Measurements from ENCODE around the gene SAMD8.

Gene SAMD8

GRCh38 chr10:75111365-75111906, at the start of gene SAMD8:
SAMD8 (plus strand) TSS chr10:75111656; CDS start chr10:75150529, 38,873 bp downstream.
- DNase-seq, result peak; percentile 99

GRCh38 chr10:75061709-75062505, 49.5 kb upstream of the SAMD8 start:
- DNase-seq, result no peak

DNA sequence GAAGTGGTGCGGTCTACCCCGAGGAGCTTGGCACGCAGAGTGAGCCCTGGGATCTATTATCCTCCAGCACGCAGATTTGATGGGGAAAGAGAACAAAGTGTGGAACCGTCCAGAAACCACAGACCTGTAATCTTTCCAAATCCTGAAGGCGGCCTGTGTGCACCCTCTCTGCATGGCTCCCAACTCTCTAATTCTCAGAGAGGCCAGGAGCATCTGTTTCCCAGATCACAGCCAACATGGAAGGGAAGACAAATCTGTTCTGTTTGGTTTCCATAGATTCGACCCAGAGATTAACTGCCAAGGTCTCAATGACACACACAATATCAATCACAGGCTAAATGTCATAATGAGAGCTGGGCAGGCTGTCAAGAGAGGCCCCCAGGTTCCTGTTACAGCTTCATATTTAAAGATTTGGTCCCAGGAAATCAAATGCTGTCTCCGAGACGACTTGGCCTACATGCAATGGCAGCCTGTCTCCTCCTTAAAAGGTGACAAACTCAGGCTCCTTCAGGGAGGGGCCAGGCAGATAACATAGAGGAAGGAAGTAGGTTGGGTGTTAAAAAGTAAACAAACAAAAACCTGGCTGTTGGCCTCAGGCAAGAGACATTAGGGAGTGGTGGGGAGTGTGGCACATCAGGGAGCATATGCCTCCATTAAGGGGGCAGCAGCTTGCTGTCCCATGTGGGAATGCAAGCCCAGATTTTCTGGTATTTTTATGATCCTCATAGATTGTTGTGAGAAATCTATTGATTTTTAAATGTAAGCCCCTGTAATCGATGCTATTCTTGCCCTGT, 48.8 kb upstream of the SAMD8 start:
- no peak for DNase-seq

- no peak for DNase-seq
Observed at GRCh38 chr10:75063461-75064230, 47.8 kb upstream of the SAMD8 start.

DNA sequence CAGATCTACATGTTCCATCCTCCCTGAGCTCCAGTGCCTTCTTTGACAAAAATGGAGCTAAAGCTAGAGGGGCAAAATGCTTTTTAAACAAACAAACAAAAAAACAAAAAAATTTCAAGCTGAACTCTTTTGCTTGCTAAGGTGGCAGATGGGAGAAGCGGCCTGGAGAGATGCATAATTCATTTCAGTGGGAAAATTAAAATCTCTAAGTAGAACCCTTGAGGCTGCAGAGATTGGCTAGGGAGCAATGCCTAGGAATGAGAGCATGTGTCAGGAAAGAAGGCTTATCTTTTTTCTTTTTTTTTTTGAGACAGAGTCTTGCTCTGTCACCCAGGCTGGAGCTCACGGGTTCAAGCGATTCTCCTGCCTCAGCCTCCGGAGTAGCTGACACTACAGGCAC, 46.4 kb upstream of the SAMD8 start:
- no peak for DNase-seq

DNA sequence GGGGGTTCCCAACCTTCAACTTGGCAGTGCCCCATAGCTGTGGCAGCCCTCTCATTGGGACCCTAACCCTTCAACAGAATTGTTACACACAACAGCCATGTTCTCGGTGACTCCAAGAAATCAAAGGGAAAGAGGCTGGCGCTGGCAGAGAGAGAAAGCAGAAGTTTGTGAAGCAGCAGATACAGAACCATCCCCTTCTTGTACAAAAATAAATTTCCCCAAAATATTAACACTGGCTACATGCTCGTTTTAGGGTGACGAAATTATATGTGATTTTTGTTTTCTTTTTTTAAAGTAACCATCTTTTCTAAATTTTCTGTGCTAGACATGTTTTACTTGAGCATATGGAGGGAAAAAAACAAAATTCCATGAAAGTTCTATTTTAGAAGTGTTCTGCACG, 45.2 kb upstream of the SAMD8 start:
- DNase-seq, result no peak

GRCh38 chr10:75067272-75067671, 44.2 kb upstream of the SAMD8 start:
- no peak for DNase-seq

GRCh38 chr10:75068523-75068922, 42.9 kb upstream of the SAMD8 start:
- no peak for DNase-seq

DNA sequence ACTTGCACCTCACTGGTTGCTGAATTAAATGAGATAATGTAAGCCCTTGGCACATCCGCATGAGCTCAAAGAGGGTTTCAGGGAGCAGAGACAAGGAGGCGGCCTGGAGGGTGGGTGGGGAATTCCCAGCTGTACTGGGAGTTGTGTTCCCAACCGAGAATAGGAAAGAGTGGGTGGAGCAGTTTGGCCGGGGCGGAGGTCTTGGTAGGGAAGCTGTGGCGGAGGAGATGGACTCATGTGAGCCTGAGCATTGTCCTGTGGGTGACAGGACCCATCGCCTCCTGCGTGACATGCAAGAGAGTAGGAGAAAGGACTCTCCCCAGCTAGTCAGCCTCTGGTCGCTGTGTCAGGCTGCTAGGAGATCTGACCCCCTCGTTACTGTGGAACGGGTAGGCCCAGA, 41.0 kb upstream of the SAMD8 start:
- no peak for DNase-seq

GRCh38 chr10:75070961-75071428, 40.5 kb upstream of the SAMD8 start:
- no peak for DNase-seq

DNA sequence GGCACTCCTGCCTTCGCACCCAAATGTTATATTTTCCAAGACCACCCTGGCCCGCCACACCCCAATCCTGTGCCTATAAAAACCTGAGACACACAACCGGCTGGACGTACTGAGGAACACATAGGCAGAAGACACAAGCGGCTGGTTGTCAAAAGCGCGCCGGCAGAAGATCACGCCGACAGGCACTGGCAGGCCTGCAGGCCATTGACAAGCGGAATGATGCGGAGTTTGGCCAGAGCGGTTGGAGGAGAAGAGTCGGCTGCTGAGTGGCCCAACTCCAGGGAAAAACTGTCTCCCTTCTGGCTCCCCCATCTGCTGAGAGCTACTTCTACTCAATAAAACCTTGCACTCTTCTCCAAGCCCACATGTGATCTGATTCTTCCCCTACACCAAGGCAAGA, 39.7 kb upstream of the SAMD8 start:
- DNase-seq, result no peak

DNA sequence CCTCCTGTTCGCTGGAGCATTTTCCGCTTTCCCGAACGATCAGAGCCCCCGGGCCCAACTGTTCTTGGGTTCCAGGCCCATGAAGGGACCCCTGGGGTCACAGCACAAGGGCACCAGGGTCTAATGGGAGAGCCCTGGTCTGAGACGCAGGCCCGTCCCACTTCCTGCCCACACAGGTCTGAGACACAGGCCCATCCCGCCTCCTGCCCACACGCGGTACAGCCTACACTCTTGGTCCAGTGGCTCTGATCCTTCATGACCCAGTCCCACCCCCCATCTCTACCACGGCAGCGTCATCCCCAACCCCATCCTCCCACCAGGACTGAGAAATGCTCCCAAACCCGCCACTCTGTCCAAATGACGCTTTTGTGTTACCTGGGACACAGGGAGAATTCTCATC, 38.7 kb upstream of the SAMD8 start:
- DNase-seq, result no peak

DNA sequence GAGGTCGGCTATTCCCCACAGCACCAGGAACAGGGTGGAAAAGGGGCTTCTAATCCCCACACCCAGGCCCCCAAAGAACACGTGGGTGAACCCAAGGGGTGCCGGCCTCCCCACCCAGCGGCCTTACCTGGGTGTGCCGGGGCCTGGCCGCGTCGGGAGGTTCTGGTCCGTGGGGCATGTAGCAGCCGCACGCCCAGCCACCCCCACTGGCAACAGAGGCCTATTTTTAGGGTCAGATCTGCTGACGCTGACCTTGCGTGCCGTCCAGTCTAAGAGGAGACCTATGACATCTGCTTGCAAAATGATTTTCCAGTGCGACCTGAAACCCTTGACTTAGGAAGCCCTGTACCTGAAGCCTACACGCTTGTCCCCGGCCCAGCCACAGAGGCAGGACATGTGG, 38.0 kb upstream of the SAMD8 start:
- DNase-seq, result no peak

GRCh38 chr10:75074711-75075445, 36.6 kb upstream of the SAMD8 start:
- no peak for DNase-seq

DNA sequence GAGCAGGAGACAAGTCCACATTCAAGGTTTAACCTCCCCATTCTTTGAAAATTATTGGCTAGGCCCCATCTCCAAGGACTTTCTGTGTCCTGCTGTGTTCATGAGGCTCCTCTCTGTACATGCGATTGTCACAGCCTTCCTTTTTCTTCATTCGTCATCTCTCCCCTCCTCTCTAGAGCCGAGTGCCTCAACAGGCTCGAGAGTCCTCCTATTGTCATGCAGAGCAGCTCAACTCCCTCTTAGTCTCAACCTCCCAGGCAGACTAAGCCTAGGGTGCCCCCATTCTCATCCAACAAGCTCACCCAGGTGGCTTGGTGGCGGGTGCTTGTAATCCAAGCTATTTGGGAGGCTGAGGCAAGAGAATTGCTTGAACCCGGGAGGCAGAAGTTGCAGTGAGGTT, 35.1 kb upstream of the SAMD8 start:
- no peak for DNase-seq

DNA sequence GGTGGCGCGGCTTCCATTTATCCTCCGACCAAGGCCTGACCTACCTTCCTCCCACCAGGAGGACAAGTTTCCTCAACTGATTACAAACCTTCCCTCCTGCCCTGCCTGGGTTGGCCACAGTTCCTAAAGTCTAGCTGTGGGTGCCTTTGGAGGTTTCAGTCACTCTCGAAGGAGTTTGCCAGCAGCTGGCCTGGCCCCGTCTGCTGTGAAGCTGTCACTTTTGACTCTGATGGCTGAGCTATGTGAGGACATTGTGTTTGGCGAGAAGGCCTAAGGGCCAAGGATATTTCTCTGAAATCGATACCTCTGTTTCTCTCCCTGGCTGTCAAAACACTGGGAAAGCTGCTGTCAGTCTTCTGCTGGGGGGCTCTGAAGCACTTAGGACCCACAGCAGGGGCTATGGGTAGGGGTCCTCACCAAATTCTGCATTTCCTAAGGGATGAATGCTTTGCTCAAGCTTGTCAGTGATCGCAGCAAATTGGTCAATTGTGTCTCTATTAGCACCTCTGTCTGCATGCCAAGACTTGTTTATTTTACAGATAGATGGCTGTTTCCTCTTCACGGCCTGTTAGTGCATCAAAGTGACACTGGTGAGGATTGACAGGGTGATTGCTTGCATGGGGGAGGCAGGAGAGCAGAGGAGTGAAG, 31.9 kb upstream of the SAMD8 start:
- no peak for DNase-seq

- DNase-seq, result no peak
Observed at GRCh38 chr10:75080554-75080953, 30.9 kb upstream of the SAMD8 start.

- DNase-seq, result no peak
Observed at GRCh38 chr10:75081379-75081778, 30.1 kb upstream of the SAMD8 start.

DNA sequence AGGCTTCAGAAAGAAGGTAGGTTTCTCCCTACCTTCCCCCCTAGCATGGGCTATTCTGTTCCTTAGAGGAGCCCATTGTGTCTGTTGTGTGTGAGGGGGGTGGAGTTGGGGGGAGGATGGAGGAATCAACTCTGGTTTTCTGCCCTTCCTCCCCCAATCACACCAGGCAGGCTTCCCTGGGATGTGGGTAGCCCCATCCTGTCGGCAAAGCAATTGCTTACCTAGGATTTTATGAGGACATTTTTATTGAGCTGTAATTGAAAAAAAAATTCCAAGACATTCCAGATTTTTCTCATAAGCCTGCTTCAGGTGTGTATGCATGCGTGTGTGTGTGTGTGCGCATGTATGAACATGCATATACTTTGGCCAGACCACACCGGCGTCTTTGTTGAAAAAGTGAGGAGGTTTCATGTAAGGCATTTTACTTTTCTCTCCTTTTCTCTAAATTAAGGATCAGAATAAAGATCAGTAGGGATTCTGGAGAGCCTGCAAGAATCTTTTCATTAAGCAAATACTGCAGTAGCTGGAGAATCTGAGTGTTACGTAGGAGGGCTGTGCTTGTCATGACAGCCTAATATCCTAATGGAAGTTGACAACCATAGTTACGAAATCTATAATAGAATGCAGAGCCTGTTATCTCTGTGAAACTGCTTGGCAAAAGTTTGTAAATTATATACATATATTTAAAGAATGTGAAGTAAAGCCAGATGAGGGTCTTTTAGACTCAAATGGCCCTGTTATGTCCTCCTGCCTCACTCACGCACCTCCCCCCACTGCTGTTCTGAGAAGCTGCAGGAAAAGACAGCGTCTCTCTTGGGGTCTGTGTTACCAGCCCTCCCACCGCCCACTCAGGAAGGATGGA, 27.3 kb upstream of the SAMD8 start:
- DNase-seq, result no peak

GRCh38 chr10:75084834-75085384, 26.5 kb upstream of the SAMD8 start:
- DNase-seq, result no peak
